GM19193 (cell line): Measurements from ENCODE around the gene UBA52.

ENCODE experiments used
- POLR2A ChIP-seq: IDR thresholded peaks from 4 replicates; pipeline ENCODE4 v1.6.1; 2011; ENCODE audit not compliant: insufficient read depth, insufficient read length; ENCODE audit errors: extremely low read depth

UBA52 gene

GRCh38 chr19:18608805-18609716, 37.4 kb downstream of the UBA52 start:
- no peak for TF ChIP-seq POLR2A

DNA sequence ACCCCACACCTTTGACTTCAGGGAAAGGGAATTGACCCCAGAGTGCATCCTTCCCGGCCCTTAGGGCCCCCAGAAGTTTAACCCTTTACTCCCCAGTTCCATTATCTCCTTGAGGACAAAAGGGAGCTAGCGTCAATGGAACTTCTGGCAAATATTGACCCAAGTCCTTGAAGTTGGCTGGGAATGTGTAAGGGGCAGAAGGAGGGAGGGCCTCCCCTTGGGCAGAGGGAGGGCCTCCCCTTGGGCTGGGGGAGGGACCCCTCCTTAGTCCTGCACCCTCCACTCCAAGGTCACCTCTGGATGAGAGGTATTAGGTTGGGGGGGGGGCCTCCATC, 38.0 kb downstream of the UBA52 start:
- TF ChIP-seq POLR2A: no peak

DNA sequence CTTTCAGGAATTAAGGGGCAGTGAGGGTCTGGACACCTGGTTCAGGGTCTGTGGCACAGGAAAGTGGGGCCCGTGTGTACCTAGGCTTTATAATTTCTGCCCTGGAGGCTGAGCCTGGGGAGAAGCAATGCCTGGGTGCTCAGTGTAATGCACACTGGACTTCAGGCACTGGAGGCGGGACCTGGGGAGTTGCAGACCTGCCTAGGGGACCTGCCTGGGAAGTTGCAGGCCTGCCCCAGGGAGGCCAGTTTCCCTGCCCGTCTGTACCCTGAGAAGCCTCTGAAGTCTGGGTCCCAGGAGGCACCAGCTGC, 38.5 kb downstream of the UBA52 start:
- no peak for TF ChIP-seq POLR2A

GRCh38 chr19:18610556-18611326, 39.1 kb downstream of the UBA52 start:
- TF ChIP-seq POLR2A: no peak

DNA sequence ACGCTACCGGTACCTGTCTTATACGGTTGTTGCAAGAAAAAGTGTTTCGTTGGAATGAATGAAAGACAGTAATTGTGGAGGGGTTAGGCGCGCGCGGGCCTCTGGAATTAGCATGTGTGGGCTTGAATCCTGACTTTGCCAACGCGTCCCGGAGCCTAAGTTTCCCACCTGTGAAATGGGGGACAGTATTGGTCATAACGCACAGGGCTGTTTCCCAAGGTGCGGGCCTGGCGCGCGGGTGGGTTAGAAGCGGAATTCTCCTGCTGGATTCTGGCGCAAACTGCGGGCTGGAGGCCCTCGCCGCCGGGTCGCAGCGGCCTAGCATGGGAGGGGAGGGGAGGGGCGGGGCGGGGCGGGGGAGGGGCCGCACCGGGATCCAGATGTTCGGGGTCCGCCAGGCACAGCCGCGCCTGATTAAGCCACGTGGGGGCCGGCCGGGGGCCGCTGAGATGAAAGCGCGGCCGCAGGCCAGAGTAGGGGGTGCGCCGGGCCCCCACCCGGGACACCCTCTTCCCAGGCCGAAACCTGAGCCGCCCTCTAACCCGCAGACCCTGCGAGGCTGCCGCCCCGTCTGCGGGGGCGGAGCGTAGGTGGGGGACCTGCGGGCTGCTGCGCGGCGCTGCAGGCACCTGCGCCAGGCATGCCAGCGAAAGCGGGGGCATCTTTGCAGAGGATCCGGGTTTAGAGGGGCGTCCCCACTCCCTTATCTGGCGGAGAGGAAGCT, 39.8 kb downstream of the UBA52 start:
- no peak for TF ChIP-seq POLR2A

GRCh38 chr19:18612051-18612771, 40.6 kb downstream of the UBA52 start:
- no peak for TF ChIP-seq POLR2A

DNA sequence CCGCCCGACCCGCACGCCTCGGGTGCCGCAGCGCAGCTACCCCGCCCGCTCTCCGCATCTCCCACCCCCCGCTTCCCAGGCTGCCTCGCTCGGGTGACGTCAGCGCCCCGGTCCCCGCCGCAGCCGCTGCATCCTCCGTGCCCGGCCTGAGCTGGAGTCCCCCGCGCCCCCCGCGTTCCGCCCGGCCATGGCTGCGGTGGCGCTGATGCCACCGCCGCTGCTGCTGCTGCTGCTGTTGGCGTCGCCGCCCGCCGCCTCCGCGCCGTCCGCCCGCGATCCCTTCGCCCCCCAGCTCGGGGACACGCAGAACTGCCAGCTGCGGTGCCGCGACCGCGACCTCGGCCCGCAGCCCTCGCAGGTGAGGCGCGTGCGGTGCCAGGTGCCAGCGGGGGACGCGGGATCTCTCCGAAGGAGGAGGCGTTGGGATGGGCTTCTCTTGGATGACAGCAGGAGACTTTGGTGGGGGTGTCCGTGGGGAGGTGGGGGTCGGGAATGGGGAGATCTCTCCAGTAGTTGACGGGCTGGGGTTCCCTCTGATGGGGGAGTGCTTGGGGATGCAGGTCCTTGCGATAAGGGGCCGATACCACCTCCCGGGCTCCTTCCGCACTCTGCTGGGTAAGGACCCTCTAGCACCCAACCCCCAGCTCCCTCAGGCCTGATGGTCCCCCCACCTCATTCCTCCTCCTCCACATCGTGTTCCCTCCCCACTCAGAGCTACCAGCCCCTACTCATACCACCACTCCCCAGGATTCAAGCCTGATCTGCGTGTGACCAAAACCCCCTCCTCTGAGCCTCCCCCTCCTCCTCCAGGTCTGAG, 41.3 kb downstream of the UBA52 start, which contains the start of gene TMEM59L:
Gene TMEM59L, plus strand, starts transcription at position 99 of the 817 bp plus-strand sequence. Its CDS starts 89 bp downstream, at position 188.
- no peak for TF ChIP-seq POLR2A

DNA sequence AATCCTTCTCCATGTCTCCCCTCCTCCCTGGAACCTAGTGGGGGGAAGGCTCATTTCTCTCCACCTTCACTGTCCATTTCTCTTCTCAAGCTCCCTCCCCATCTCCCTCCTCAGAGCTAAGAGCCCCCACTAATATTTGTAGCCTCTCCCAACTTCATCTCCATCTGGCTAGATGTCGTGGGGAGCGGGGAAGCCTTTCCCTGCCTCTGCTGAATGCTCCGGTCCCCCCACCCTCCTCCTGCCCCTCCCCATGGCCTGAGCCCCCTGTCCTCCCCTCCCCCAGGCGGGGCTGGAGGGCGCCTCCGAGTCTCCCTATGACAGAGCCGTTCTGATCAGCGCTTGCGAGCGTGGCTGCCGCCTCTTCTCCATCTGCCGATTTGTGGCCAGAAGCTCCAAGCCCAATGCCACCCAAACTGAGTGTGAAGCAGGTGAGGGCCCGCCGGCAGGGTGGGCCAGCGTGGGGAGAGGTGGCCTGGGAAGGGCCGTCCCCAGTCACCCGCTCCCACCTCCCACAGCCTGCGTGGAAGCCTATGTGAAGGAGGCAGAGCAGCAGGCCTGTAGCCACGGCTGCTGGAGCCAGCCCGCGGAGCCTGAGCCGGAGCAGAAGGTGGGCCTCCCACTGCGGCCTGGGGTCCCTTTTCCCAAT, 42.1 kb downstream of the UBA52 start:
- no peak for TF ChIP-seq POLR2A

DNA sequence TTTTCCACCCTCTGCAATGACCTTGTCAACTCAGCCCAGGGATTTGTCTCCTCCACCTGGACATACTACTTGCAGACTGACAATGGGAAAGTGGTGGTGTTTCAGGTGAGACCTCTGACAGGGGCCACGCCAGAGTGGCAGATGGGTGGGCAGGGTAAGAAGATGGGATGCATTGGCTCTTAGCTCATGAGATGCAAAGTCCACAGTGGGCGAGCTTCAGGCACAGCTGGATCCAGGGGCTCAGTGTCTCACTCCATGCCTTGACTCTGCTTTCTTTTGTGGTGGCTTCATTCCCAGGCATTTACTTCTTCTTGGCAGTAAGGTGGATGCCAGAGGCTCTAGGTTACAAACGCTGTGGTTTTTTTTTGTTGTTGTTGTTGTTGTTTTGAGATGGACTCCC, 44.4 kb downstream of the UBA52 start:
- TF ChIP-seq POLR2A: no peak

DNA sequence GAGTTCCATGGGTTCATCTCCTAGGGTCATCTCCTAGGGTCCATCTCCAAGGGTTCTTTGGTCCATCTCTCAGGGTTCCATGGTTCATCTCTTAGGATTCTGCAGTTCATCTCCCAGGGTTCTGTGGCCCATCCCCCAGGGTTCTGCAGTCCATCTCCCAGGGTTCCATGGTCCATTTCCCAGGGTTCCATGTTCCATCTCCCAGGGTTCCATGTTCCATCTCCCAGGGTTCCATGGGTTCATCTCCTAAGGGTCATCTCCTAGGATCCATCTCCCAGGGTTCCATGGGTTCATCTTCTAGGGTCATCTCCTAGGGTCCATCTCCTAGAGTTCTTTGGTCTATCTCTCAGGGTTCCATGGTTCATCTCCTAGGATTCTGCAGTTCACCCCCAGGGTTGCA, 45.9 kb downstream of the UBA52 start:
- TF ChIP-seq POLR2A: no peak

DNA sequence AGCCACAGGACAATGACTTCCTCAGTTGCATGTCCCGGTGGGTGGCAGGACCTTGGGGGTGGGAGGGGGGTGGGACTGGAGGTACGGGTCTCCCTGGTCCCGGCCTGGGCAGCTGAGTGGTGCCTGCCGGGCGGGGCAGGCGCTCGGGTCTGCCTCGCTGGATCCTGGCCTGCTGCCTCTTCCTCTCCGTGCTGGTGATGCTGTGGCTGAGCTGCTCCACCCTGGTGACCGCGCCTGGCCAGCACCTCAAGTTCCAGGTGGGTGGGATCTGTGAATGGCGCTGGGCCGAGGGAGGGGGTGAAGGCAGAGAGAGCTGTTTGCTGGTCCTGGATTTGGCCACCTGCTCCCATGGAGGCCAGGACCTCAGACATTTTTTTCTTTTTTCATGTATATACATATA, 46.6 kb downstream of the UBA52 start:
- TF ChIP-seq POLR2A: no peak

- no peak for TF ChIP-seq POLR2A
Observed at GRCh38 chr19:18620311-18620710, 48.7 kb downstream of the UBA52 start.

- TF ChIP-seq POLR2A: no peak
Observed at GRCh38 chr19:18620902-18621301, 49.2 kb downstream of the UBA52 start.
